GM12878 (cell line): Measurements from ENCODE around the gene RAB35. TPM values are rescaled to one million over a fixed set of nuclear protein-coding genes. Genes with fewer than 3 reads are reported as not detected.

Source experiments
- ATAC-seq: fragments of 200-7000 bp; cut with Tn5 transposase; 3 replicates; pipeline ENCODE4 v1.9.1; 2020; ENCODE audit warnings: mild to moderate bottlenecking, moderate library complexity
- BruUV-seq: library from RNA; stranded (reverse); fragments of 400-500 nt; replicated peaks from 2 replicates; lab custom pipeline; 2021; lab: Mats Ljungman, UMichigan
- CTCF ChIA-PET: fragments of 300-600 bp; sonication (Branson Sonifier 250); formaldehyde crosslinking; extraction: SDS; loops from one replicate; lab custom pipeline; 2021; ENCODE audit warnings: inconsistent platforms; lab: Yijun Ruan, JAX
- POLR2A ChIA-PET: fragments of 350-600 bp; formaldehyde crosslinking; extraction: SDS; loops from one replicate; lab custom pipeline; 2021; ENCODE audit warnings: inconsistent platforms; lab: Charles Lee
- RAD21 ChIA-PET: fragments of 300-600 bp; sonication (Branson Sonifier 250); formaldehyde crosslinking; loops from one replicate; lab custom pipeline; 2023; ENCODE audit warnings: antibody characterized with exemption; ENCODE audit not compliant: unreplicated experiment; lab: Charles Lee
- SMC1A ChIA-PET: fragments of 300-600 bp; sonication (Branson Sonifier 250); formaldehyde crosslinking; loops from one replicate; lab custom pipeline; 2023; ENCODE audit not compliant: unreplicated experiment, uncharacterized antibody; lab: Charles Lee
- DNase-seq: peaks from one replicate; pipeline ENCODE4 v3.0.0-alpha.2; 2011; ENCODE audit warnings: low read depth, low spot score
- FAIRE-seq: peaks from 3 replicates; lab custom pipeline; 2011; peaks lifted over from hg19 to GRCh38; lab: Jason Lieb, UNC
- H2AFZ ChIP-seq: 2 replicates; pipeline ENCODE4 v1.6.0; 2011; ENCODE audit warnings: low read depth, low read length, control low read depth; ENCODE audit not compliant: control insufficient read depth
- H3K27ac ChIP-seq: 2 replicates; pipeline ENCODE4 v1.5.1; 2011; ENCODE audit warnings: control low read depth; ENCODE audit not compliant: control insufficient read depth, insufficient read depth
- H3K27me3 ChIP-seq, 2 experiments: replicated peaks in 1 of 2; 2 replicates each; pipeline versions ENCODE4 v1.6.0 to v1.6.1; 2011; ENCODE audit warnings: low read length in 1 of 2; ENCODE audit not compliant: control insufficient read depth in 2 of 2, insufficient read depth in 2 of 2
- H3K36me3 ChIP-seq, 2 experiments: 2 replicates each; pipeline ENCODE4 v1.5.1; 2011; ENCODE audit warnings: low read length in 1 of 2; ENCODE audit not compliant: control insufficient read depth in 2 of 2, insufficient read depth in 2 of 2
- H3K4me1 ChIP-seq: 2 replicates; pipeline ENCODE4 v1.6.1; 2011; ENCODE audit warnings: mild to moderate bottlenecking, low read length, moderate library complexity, mixed read lengths; ENCODE audit not compliant: control insufficient read depth, insufficient read depth
- H3K4me2 ChIP-seq: 2 replicates; pipeline ENCODE4 v1.6.0; 2011; ENCODE audit warnings: control low read depth; ENCODE audit not compliant: control insufficient read depth, insufficient read depth
- H3K4me3 ChIP-seq: fragments of 200-600 bp; sonication (generic); 2 replicates; pipeline ENCODE4 v1.5.1; 2016
- H3K79me2 ChIP-seq: 2 replicates; pipeline ENCODE4 v1.6.0; 2011; ENCODE audit warnings: low read length; ENCODE audit not compliant: control insufficient read depth, insufficient read depth
- H3K9ac ChIP-seq: 2 replicates; pipeline ENCODE4 v1.8.0; 2011; ENCODE audit warnings: low read length, control low read depth, mixed read lengths; ENCODE audit not compliant: control insufficient read depth, insufficient read depth
- H3K9me3 ChIP-seq: replicated peaks from 3 replicates; pipeline ENCODE4 v1.5.1; 2011; ENCODE audit warnings: mild to moderate bottlenecking, low read length; ENCODE audit not compliant: control insufficient read depth, insufficient read depth
- H4K20me1 ChIP-seq: 2 replicates; pipeline ENCODE4 v1.6.0; 2011; ENCODE audit not compliant: control insufficient read depth, insufficient read depth
- BACH1 ChIP-seq: fragments of 450-650 bp; IDR thresholded peaks from 2 replicates; pipeline ENCODE4 v1.6.1; 2017; ENCODE audit warnings: mild to moderate bottlenecking, borderline replicate concordance
- CHD4 ChIP-seq: fragments of 200-600 bp; sonication (generic); IDR thresholded peaks from 2 replicates; pipeline ENCODE4 v1.6.1; 2016; ENCODE audit warnings: mild to moderate bottlenecking
- EZH2 ChIP-seq: IDR thresholded peaks from 2 replicates; pipeline ENCODE4 v1.6.1; 2012; ENCODE audit warnings: low read depth, mild to moderate bottlenecking, control low read depth, inconsistent platforms, low read length, borderline replicate concordance; ENCODE audit not compliant: control insufficient read depth
- GATAD2B ChIP-seq: fragments of 450-650 bp; conservative IDR thresholded peaks from 2 replicates; pipeline ENCODE4 v1.6.1; 2017; ENCODE audit warnings: low read depth, mild to moderate bottlenecking, moderate library complexity
- KAT2A ChIP-seq: conservative IDR thresholded peaks from 2 replicates; pipeline ENCODE4 v1.6.1; 2011; ENCODE audit warnings: low read depth, low read length; ENCODE audit not compliant: control insufficient read depth
- KLF5 ChIP-seq: fragments of 450-650 bp; IDR thresholded peaks from 2 replicates; pipeline ENCODE4 v1.6.1; 2014; ENCODE audit warnings: mild to moderate bottlenecking; ENCODE audit not compliant: partially characterized antibody
- LARP7 ChIP-seq: fragments of 450-650 bp; IDR thresholded peaks from 2 replicates; pipeline ENCODE4 v1.6.1; 2017; ENCODE audit warnings: mild to moderate bottlenecking
- MLLT1 ChIP-seq: fragments of 450-650 bp; IDR thresholded peaks from 2 replicates; pipeline ENCODE4 v1.6.1; 2016; ENCODE audit warnings: mild to moderate bottlenecking
- MTA2 ChIP-seq: fragments of 450-650 bp; IDR thresholded peaks from 2 replicates; pipeline ENCODE4 v1.6.1; 2016; ENCODE audit warnings: low read depth, mild to moderate bottlenecking, moderate library complexity
- PKNOX1 ChIP-seq: fragments of 450-650 bp; IDR thresholded peaks from 2 replicates; pipeline ENCODE4 v1.6.1; 2016; ENCODE audit warnings: mild to moderate bottlenecking
- SMAD1 ChIP-seq: fragments of 450-650 bp; IDR thresholded peaks from 2 replicates; pipeline ENCODE4 v1.6.1; 2018; ENCODE audit warnings: mild to moderate bottlenecking, low read depth; ENCODE audit not compliant: partially characterized antibody
- SREBF1 ChIP-seq: IDR thresholded peaks from 2 replicates; pipeline ENCODE4 v1.6.1; 2012; ENCODE audit warnings: mild to moderate bottlenecking, low read length
- USF2 ChIP-seq: IDR thresholded peaks from 2 replicates; pipeline ENCODE4 v1.6.1; 2011; ENCODE audit warnings: low read depth, low read length, improper control_type of control experiment, borderline replicate concordance
- ZBED1 ChIP-seq: IDR thresholded peaks from 2 replicates; pipeline ENCODE4 v1.6.1; 2016; ENCODE audit warnings: borderline replicate concordance
- ZBTB11 ChIP-seq: fragments of 450-650 bp; formaldehyde crosslinking; IDR thresholded peaks from 2 replicates; pipeline ENCODE4 v1.5.0; 2022; ENCODE audit warnings: mild to moderate bottlenecking, missing genetic modification characterization
- ZNF217 ChIP-seq: fragments of 450-650 bp; IDR thresholded peaks from 2 replicates; pipeline ENCODE4 v1.6.1; 2017; ENCODE audit warnings: antibody characterized with exemption, mild to moderate bottlenecking
- ZSCAN29 ChIP-seq: fragments of 450-650 bp; IDR thresholded peaks from 2 replicates; pipeline ENCODE4 v1.6.1; 2017; ENCODE audit warnings: mild to moderate bottlenecking, moderate library complexity
- WGBS: methylation state at CpG from one replicate; pipeline ENCODE4 v1.1.6; 2016; ENCODE audit warnings: low lambda C conversion rate; ENCODE audit not compliant: insufficient replicate concordance, insufficient coverage; ENCODE audit errors: missing lambda C conversion rate; 5-methylcytosine and 5-hydroxymethylcytosine counted together
- in situ Hi-C: fragments of 300-500 bp; cut with MboI; formaldehyde crosslinking; loops from 9 replicates; pipeline ENCODE4 v1.14.3; 2018; ENCODE audit warnings: mixed read lengths
- intact Hi-C: fragments of 100-400 bp; cut with micrococcal nuclease; formaldehyde crosslinking; loops from one replicate; pipeline ENCODE4 v1.14.2; 2022; ENCODE audit not compliant: unreplicated experiment
- polyA plus RNA-seq, 11 experiments: library from polyadenylated mRNA; depleted of rRNA in 4 of 11; unstranded in 6 of 11; stranded (reverse) in 5 of 11; fragments of >200 nt; fragmentation: Nextera tagmentation in 4 of 11; fragmentation: Illumina TruSeq in 1 of 11; extraction: Ambion mirVana in 4 of 11; extraction: Trizol in 1 of 11; gene quantifications; 1 replicate in 1 of 11; 2 replicates in 10 of 11; pipeline versions ENCODE4 v1.2.1 to v1.2.3, GENCODE V29; 2011 to 2016; ENCODE audit warnings: inconsistent platforms in 2 of 11, missing spikeins in 2 of 11, low read depth in 1 of 11
- total RNA-seq, 4 experiments: library from RNA; depleted of rRNA in 3 of 4; stranded (reverse); fragments of >200 nt in 3 of 4; fragmentation: Illumina TruSeq in 1 of 4; extraction: Trizol in 1 of 4; gene quantifications; 2 replicates each; pipeline versions ENCODE4 v1.2.1 to v1.2.3, GENCODE V29; 2013 to 2021

RAB35 gene
- total and polyA plus RNA-seq, 10 of the 15 experiments (the other 5 are each of a cell fraction or from before 2014, with no cell fraction given), result 0.76 to 99.2 (median 43.8) TPM

GRCh38 chr12:120095736-120096135 is 20.8 kb downstream of the RAB35 start:
- Histone ChIP-seq H3K4me3 (no peak overlapping the region), H3K4me1 (no peaks in the 10 kb centered on the region), H3K9me3 (no peaks in the 10 kb centered on the region), H3K27me3 (no peaks in the 10 kb centered on the region), H3K79me2 (peaks cover 9% of the 10 kb centered on the region), H4K20me1 (no peaks in the 10 kb centered on the region; the same call in 1 of the 2 replicates), H3K36me3 (peaks cover 30 to 62% of the 10 kb centered on the region in 2 experiments), H3K4me2 (no peak overlapping the region), H2AFZ (no peak overlapping the region), H3K9ac (no peak overlapping the region), H3K27ac (no peak overlapping the region)
- POLR2A ChIA-PET, result no interaction called here
- RAD21 ChIA-PET, result no interaction called here
- no peak for DNase-seq
- SMC1A ChIA-PET, result interaction anchor here (1.0 kb wide), 1 partner anchor 24 kb away, joined by 3 read pairs; no protein-coding TSS in a partner anchor
- FAIRE-seq, result no peak
- no peak for ATAC-seq
- WGBS, result 88% methylated on average over 8 of the region's 8 CpGs
- CTCF ChIA-PET, result interaction anchor here (0.7 kb wide), 1 partner anchor 29 kb away, joined by 3 read pairs; no protein-coding TSS in a partner anchor
- in situ Hi-C loops, result no loop called here
- TSS peak; percentile 57 for BruUV-seq
- intact Hi-C loops, result no loop called here
- TF ChIP-seq PKNOX1, result no peak
- TF ChIP-seq ZBED1, result no peak
- TF ChIP-seq BACH1, result no peak
- no peak for TF ChIP-seq MLLT1
- TF ChIP-seq ZBTB11 (CRISPR knock-in tag), result no peak
- TF ChIP-seq CHD4, result no peak
- TF ChIP-seq USF2, result no peak
- no peak for TF ChIP-seq SREBF1
- no peak for TF ChIP-seq MTA2
- TF ChIP-seq ZSCAN29, result no peak
- no peak for TF ChIP-seq ZNF217
- TF ChIP-seq LARP7, result no peak
- no peak for TF ChIP-seq EZH2
- no peak for TF ChIP-seq GATAD2B
- no peak for TF ChIP-seq SMAD1
- TF ChIP-seq KLF5, result no peak
- TF ChIP-seq KAT2A, result no peak
